GM21390 (cell line): ENCODE results near the gene GUCA1A.
"Not testable (repeated sequence)": the region's sequence is repeated elsewhere in the genome, so short reads cannot be mapped to it uniquely, and the experiment has no call there.

Experiments
- ATAC-seq: cut with Tn5 transposase; IDR thresholded peaks from one replicate; pipeline ENCODE4 v1.9.1; 2021; ENCODE audit not compliant: unreplicated experiment

Gene GUCA1A

GRCh38 chr6:42142118-42142835 lies 30.9 kb upstream of the GUCA1A start, which contains the start of gene C6orf132:
Gene C6orf132 (minus strand): TSS chr6:42142620. CDS start chr6:42142444, 176 bp downstream.
- no peak for ATAC-seq

GRCh38 chr6:42147138-42147562 lies 26.0 kb upstream of the GUCA1A start:
- ATAC-seq, result no peak

GRCh38 chr6:42148058-42148457 lies 25.1 kb upstream of the GUCA1A start:
- ATAC-seq, result no peak

- no peak for ATAC-seq
Observed at GRCh38 chr6:42150254-42150653, 22.9 kb upstream of the GUCA1A start.

GRCh38 chr6:42152024-42152423 lies 21.1 kb upstream of the GUCA1A start:
- no peak for ATAC-seq

GRCh38 chr6:42152528-42153213 lies 20.5 kb upstream of the GUCA1A start:
- ATAC-seq, result not testable (repeated sequence)

- ATAC-seq, result no peak
Observed at GRCh38 chr6:42153921-42154320, 19.2 kb upstream of the GUCA1A start.

GRCh38 chr6:42154461-42155209 lies 18.5 kb upstream of the GUCA1A start:
- no peak for ATAC-seq

- no peak for ATAC-seq
Observed at GRCh38 chr6:42155293-42155692, 17.9 kb upstream of the GUCA1A start.

- ATAC-seq, result no peak
Observed at GRCh38 chr6:42156638-42157037, 16.5 kb upstream of the GUCA1A start.

- ATAC-seq, result no peak
Observed at GRCh38 chr6:42158011-42158410, 15.2 kb upstream of the GUCA1A start.

- ATAC-seq, result no peak
Observed at GRCh38 chr6:42158631-42159030, 14.5 kb upstream of the GUCA1A start.

- ATAC-seq, result no peak
Observed at GRCh38 chr6:42159431-42160024, 13.6 kb upstream of the GUCA1A start.

- ATAC-seq, result no peak
Observed at GRCh38 chr6:42162384-42162783, 10.8 kb upstream of the GUCA1A start.

- no peak for ATAC-seq
Observed at GRCh38 chr6:42162812-42163211, 10.4 kb upstream of the GUCA1A start.

- no peak for ATAC-seq
Observed at GRCh38 chr6:42163981-42164380, 9.2 kb upstream of the GUCA1A start.

GRCh38 chr6:42165016-42165415 lies 8.1 kb upstream of the GUCA1A start:
- ATAC-seq, result no peak

- ATAC-seq, result no peak
Observed at GRCh38 chr6:42166444-42167141, 6.6 kb upstream of the GUCA1A start.

GRCh38 chr6:42168650-42169049 lies 4.5 kb upstream of the GUCA1A start:
- no peak for ATAC-seq

GRCh38 chr6:42169780-42170179 lies 3.4 kb upstream of the GUCA1A start:
- not testable (repeated sequence) for ATAC-seq
